Stomach smooth muscle (tissue), 2 donors: ENCODE measurements around the gene MTG2.

Experiments used
- H3K27ac ChIP-seq: one replicate; pipeline ENCODE4 v1.7.0; 2013; ENCODE audit warnings: mild to moderate bottlenecking, low read length, inconsistent platforms
- H3K27me3 ChIP-seq, 2 donors: one replicate each; pipeline ENCODE4 v1.7.0; 2013; ENCODE audit warnings: low read length in 2 of 2; ENCODE audit not compliant: insufficient read depth in 2 of 2, control insufficient read depth in 1 of 2
- H3K36me3 ChIP-seq, 2 donors: one replicate each; pipeline ENCODE4 v1.7.0; 2013; ENCODE audit warnings: low read length in 2 of 2; ENCODE audit not compliant: control insufficient read depth in 2 of 2, insufficient read depth in 2 of 2
- H3K4me1 ChIP-seq: one replicate; pipeline ENCODE4 v1.7.0; 2013; ENCODE audit warnings: low read length; ENCODE audit not compliant: control insufficient read depth, insufficient read depth
- H3K4me3 ChIP-seq, 2 donors: one replicate each; pipeline ENCODE4 v1.7.0; 2013; ENCODE audit warnings: low read length in 2 of 2
- H3K9ac ChIP-seq, 2 donors: one replicate each; pipeline ENCODE4 v1.7.0; 2013; ENCODE audit warnings: low read length in 2 of 2, mild to moderate bottlenecking in 1 of 2
- H3K9me3 ChIP-seq, 2 donors: one replicate each; pipeline ENCODE4 v1.7.0; 2013; ENCODE audit warnings: low read length in 2 of 2; ENCODE audit not compliant: control insufficient read depth in 2 of 2
- donor health status: healthy.
- donor health status: Pancreatic carcinoma.

Gene MTG2

GRCh38 chr20:62163485-62163865, 19.4 kb upstream of the MTG2 start:
- no peak overlapping the region for H3K9ac ChIP-seq
- no peaks in the 10 kb centered on the region for H3K27me3 ChIP-seq
- H3K4me1 ChIP-seq = no peaks in the 10 kb centered on the region
- peaks cover 23 to 42% of the 10 kb centered on the region in 2 donors for H3K36me3 ChIP-seq
- no peaks in the 10 kb centered on the region for H3K9me3 ChIP-seq
- H3K27ac ChIP-seq = no peak overlapping the region
- H3K4me3 ChIP-seq = no peak overlapping the region

GRCh38 chr20:62163986-62164762, 18.7 kb upstream of the MTG2 start:
- peaks cover 23 to 42% of the 10 kb centered on the region in 2 donors for H3K36me3 ChIP-seq
- no peak overlapping the region for H3K9ac ChIP-seq
- H3K27ac ChIP-seq = no peak overlapping the region
- H3K4me3 ChIP-seq = no peak overlapping the region
- no peaks in the 10 kb centered on the region for H3K9me3 ChIP-seq
- H3K27me3 ChIP-seq = no peaks in the 10 kb centered on the region
- no peaks in the 10 kb centered on the region for H3K4me1 ChIP-seq

- no peaks in the 10 kb centered on the region for H3K9me3 ChIP-seq
- H3K27me3 ChIP-seq = no peaks in the 10 kb centered on the region
- no peak overlapping the region for H3K4me3 ChIP-seq
- no peak overlapping the region for H3K27ac ChIP-seq
- H3K4me1 ChIP-seq = no peaks in the 10 kb centered on the region
- H3K9ac ChIP-seq = no peak overlapping the region
- peaks cover 23 to 41% of the 10 kb centered on the region in 2 donors for H3K36me3 ChIP-seq
These were observed 17.7 kb upstream of the MTG2 start for GRCh38 chr20:62164879-62165761.

- no peaks in the 10 kb centered on the region for H3K27me3 ChIP-seq
- no peaks in the 10 kb centered on the region for H3K4me1 ChIP-seq
- no peak overlapping the region for H3K4me3 ChIP-seq
- no peaks in the 10 kb centered on the region for H3K9me3 ChIP-seq
- H3K27ac ChIP-seq = no peak overlapping the region
- peaks cover 19 to 40% of the 10 kb centered on the region in 2 donors for H3K36me3 ChIP-seq
- H3K9ac ChIP-seq = no peak overlapping the region
These were observed 16.9 kb upstream of the MTG2 start for GRCh38 chr20:62165762-62166399.

GRCh38 chr20:62167474-62167873, 15.4 kb upstream of the MTG2 start:
- H3K36me3 ChIP-seq = peaks cover 15 to 33% of the 10 kb centered on the region in 2 donors
- H3K27ac ChIP-seq = no peak overlapping the region
- no peaks in the 10 kb centered on the region for H3K4me1 ChIP-seq
- H3K9me3 ChIP-seq = no peaks in the 10 kb centered on the region
- no peak overlapping the region for H3K9ac ChIP-seq
- H3K4me3 ChIP-seq = no peak overlapping the region
- H3K27me3 ChIP-seq = no peaks in the 10 kb centered on the region

GRCh38 chr20:62168061-62168460, 14.8 kb upstream of the MTG2 start:
- H3K4me1 ChIP-seq = no peaks in the 10 kb centered on the region
- no peaks in the 10 kb centered on the region for H3K27me3 ChIP-seq
- no peak overlapping the region for H3K9ac ChIP-seq
- H3K36me3 ChIP-seq = peaks cover 12 to 30% of the 10 kb centered on the region in 2 donors
- no peak overlapping the region for H3K27ac ChIP-seq
- H3K9me3 ChIP-seq = no peaks in the 10 kb centered on the region
- no peak overlapping the region for H3K4me3 ChIP-seq

- no peak overlapping the region for H3K4me3 ChIP-seq
- peaks cover 12 to 26% of the 10 kb centered on the region in 2 donors for H3K36me3 ChIP-seq
- no peak overlapping the region for H3K27ac ChIP-seq
- no peaks in the 10 kb centered on the region for H3K27me3 ChIP-seq
- H3K9ac ChIP-seq = no peak overlapping the region
- H3K4me1 ChIP-seq = no peaks in the 10 kb centered on the region
- H3K9me3 ChIP-seq = no peaks in the 10 kb centered on the region
These were observed 13.9 kb upstream of the MTG2 start for GRCh38 chr20:62168890-62169435.

GRCh38 chr20:62170536-62170935, 12.3 kb upstream of the MTG2 start:
- Histone ChIP-seq H3K9me3 (no peaks in the 10 kb centered on the region), H3K4me1 (no peaks in the 10 kb centered on the region), H3K9ac (no peak overlapping the region), H3K27me3 (no peaks in the 10 kb centered on the region), H3K4me3 (no peak overlapping the region), H3K36me3 (peaks cover 15 to 22% of the 10 kb centered on the region in 2 donors), H3K27ac (no peak overlapping the region)

- Histone ChIP-seq H3K27ac (no peak overlapping the region), H3K36me3 (peaks cover 10 to 26% of the 10 kb centered on the region in 2 donors), H3K9ac (no peak overlapping the region)
These were observed 11.6 kb upstream of the MTG2 start for GRCh38 chr20:62171245-62171644.

GRCh38 chr20:62172666-62173065, 10.2 kb upstream of the MTG2 start:
- Histone ChIP-seq H3K9me3 (no peaks in the 10 kb centered on the region), H3K27ac (no peak overlapping the region), H3K36me3 (peaks cover 10 to 30% of the 10 kb centered on the region in 2 donors), H3K4me3 (no peak overlapping the region), H3K4me1 (no peaks in the 10 kb centered on the region), H3K9ac (no peak overlapping the region), H3K27me3 (no peaks in the 10 kb centered on the region)

More at GRCh38 chr20:62171245-62171644, 11.6 kb upstream of the MTG2 start:
- no peaks in the 10 kb centered on the region for H3K27me3 ChIP-seq
- H3K4me3 ChIP-seq = no peak overlapping the region
- no peaks in the 10 kb centered on the region for H3K4me1 ChIP-seq
- H3K9me3 ChIP-seq = no peaks in the 10 kb centered on the region
